K562 (cell line): ENCODE measurements around the gene EPB41L3. TPM values are rescaled to one million over a fixed set of nuclear protein-coding genes. Genes with fewer than 3 reads are reported as not detected.

Source experiments
- NFATC3 ChIP-seq: fragments of 450-650 bp; IDR thresholded peaks from 2 replicates; pipeline ENCODE4 v1.6.1; 2017; ENCODE audit warnings: mild to moderate bottlenecking
- PREB ChIP-seq: sonication (generic); formaldehyde crosslinking; IDR thresholded peaks from 2 replicates; pipeline ENCODE4 v1.8.1; 2023; ENCODE audit warnings: mild to moderate bottlenecking, missing genetic modification reagents
- SUPT5H ChIP-seq: fragments of 450-650 bp; IDR thresholded peaks from 2 replicates; pipeline ENCODE4 v1.6.1; 2016
- ZSCAN29 ChIP-seq: fragments of 450-650 bp; IDR thresholded peaks from 2 replicates; pipeline ENCODE4 v1.6.1; 2017
- polyA plus RNA-seq, 8 experiments: library from polyadenylated mRNA; depleted of rRNA in 4 of 8; stranded (reverse) in 5 of 8; unstranded in 3 of 8; fragments of >200 nt; fragmentation: Nextera tagmentation in 2 of 8; fragmentation: Illumina TruSeq in 1 of 8; extraction: Ambion mirVana in 2 of 8; extraction: Trizol in 1 of 8; gene quantifications; 2 replicates each; pipeline versions ENCODE4 v1.2.1 to v1.2.3, GENCODE V29; 2011 to 2014; ENCODE audit warnings: inconsistent platforms in 1 of 8, missing spikeins in 1 of 8
- total RNA-seq, 7 experiments: library from RNA; depleted of rRNA in 6 of 7; stranded (reverse); fragments of >200 nt in 6 of 7; fragmentation: Illumina TruSeq in 2 of 7; extraction: Trizol in 2 of 7; gene quantifications; 2 replicates each; pipeline versions ENCODE4 v1.2.1 to v1.2.3, GENCODE V29; 2011 to 2021; ENCODE audit warnings: low replicate concordance in 1 of 7
- TF ChIP-seq, protein P1 (sequence below): sonication (generic); formaldehyde crosslinking; IDR thresholded peaks from 2 replicates; pipeline ENCODE4 v1.8.1; 2022; ENCODE audit warnings: missing genetic modification reagents
- TF ChIP-seq, protein P2 (sequence below): fragments of 450-650 bp; conservative IDR thresholded peaks from 2 replicates; pipeline ENCODE4 v1.6.1; 2016; ENCODE audit warnings: missing genetic modification characterization, low read depth, mild to moderate bottlenecking, missing compliant biosample characterization, moderate library complexity
- TF ChIP-seq, protein P3 (sequence below), 2 experiments: fragments of 450-650 bp in 1 of 2; IDR thresholded peaks; 2 replicates each; pipeline ENCODE4 v1.6.1; 2011 to 2017; ENCODE audit warnings: low read depth in 2 of 2, antibody characterized with exemption in 1 of 2, borderline replicate concordance in 1 of 2, low read length in 1 of 2, mild to moderate bottlenecking in 1 of 2, mixed read lengths in 1 of 2; ENCODE audit not compliant: control insufficient read depth in 1 of 2

EPB41L3 gene
- total and polyA plus RNA-seq, 9 of the 15 experiments (the other 6 are each of a cell fraction or from before 2014, with no cell fraction given): 0.44 to 0.49 TPM; not detected in 7

- no peak for TF ChIP-seq PREB (CRISPR knock-in tag)
- TF ChIP-seq, protein P1, sequence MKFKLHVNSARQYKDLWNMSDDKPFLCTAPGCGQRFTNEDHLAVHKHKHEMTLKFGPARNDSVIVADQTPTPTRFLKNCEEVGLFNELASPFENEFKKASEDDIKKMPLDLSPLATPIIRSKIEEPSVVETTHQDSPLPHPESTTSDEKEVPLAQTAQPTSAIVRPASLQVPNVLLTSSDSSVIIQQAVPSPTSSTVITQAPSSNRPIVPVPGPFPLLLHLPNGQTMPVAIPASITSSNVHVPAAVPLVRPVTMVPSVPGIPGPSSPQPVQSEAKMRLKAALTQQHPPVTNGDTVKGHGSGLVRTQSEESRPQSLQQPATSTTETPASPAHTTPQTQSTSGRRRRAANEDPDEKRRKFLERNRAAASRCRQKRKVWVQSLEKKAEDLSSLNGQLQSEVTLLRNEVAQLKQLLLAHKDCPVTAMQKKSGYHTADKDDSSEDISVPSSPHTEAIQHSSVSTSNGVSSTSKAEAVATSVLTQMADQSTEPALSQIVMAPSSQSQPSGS (CRISPR knock-in tag): no peak
- TF ChIP-seq, protein P2, sequence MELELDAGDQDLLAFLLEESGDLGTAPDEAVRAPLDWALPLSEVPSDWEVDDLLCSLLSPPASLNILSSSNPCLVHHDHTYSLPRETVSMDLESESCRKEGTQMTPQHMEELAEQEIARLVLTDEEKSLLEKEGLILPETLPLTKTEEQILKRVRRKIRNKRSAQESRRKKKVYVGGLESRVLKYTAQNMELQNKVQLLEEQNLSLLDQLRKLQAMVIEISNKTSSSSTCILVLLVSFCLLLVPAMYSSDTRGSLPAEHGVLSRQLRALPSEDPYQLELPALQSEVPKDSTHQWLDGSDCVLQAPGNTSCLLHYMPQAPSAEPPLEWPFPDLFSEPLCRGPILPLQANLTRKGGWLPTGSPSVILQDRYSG (tag): no peak
- TF ChIP-seq SUPT5H: no peak
- no peak for TF ChIP-seq NFATC3
- TF ChIP-seq, protein P3, sequence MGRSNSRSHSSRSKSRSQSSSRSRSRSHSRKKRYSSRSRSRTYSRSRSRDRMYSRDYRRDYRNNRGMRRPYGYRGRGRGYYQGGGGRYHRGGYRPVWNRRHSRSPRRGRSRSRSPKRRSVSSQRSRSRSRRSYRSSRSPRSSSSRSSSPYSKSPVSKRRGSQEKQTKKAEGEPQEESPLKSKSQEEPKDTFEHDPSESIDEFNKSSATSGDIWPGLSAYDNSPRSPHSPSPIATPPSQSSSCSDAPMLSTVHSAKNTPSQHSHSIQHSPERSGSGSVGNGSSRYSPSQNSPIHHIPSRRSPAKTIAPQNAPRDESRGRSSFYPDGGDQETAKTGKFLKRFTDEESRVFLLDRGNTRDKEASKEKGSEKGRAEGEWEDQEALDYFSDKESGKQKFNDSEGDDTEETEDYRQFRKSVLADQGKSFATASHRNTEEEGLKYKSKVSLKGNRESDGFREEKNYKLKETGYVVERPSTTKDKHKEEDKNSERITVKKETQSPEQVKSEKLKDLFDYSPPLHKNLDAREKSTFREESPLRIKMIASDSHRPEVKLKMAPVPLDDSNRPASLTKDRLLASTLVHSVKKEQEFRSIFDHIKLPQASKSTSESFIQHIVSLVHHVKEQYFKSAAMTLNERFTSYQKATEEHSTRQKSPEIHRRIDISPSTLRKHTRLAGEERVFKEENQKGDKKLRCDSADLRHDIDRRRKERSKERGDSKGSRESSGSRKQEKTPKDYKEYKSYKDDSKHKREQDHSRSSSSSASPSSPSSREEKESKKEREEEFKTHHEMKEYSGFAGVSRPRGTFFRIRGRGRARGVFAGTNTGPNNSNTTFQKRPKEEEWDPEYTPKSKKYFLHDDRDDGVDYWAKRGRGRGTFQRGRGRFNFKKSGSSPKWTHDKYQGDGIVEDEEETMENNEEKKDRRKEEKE (IDR thresholded peaks at IDR 0.05; ENCODE audit: borderline replicate concordance in 1 of 2, control insufficient read depth in 1 of 2, low read depth in 2 of 2, low read length in 1 of 2): no peak
- no peak for TF ChIP-seq ZSCAN29
These were observed 154.4 kb downstream of the EPB41L3 start (continued) for GRCh38 chr18:5389356-5389755.
